ENCODE data around the gene KIF19.
"Not testable (repeated sequence)": the region's sequence is repeated elsewhere in the genome, so short reads cannot be mapped to it uniquely, and the experiment has no call there.

KIF19 gene

GRCh38 chr17:74391771-74392170 lies 65.7 kb downstream of the KIF19 start:
- no peak for DNase-seq

DNA sequence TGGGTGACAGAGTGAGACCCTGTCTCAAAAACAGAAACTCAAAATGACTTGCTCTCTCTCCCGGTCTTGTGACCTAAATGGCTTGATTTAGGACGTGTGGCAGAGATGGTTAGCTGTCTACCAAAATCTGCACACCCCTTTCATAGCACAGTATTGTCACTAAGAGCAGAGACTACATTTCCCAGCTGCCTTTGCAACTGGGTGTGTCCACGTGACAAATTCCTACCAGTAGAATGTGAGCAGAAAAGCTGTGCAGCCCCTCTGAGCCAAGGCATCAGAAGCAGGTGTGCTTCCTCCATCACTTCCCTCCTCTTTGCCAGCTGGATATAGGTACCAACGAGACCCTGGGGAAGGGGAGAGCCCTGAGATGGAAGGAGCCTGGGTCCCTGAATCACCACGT lies 66.8 kb downstream of the KIF19 start:
- DNase-seq = no peak

DNA sequence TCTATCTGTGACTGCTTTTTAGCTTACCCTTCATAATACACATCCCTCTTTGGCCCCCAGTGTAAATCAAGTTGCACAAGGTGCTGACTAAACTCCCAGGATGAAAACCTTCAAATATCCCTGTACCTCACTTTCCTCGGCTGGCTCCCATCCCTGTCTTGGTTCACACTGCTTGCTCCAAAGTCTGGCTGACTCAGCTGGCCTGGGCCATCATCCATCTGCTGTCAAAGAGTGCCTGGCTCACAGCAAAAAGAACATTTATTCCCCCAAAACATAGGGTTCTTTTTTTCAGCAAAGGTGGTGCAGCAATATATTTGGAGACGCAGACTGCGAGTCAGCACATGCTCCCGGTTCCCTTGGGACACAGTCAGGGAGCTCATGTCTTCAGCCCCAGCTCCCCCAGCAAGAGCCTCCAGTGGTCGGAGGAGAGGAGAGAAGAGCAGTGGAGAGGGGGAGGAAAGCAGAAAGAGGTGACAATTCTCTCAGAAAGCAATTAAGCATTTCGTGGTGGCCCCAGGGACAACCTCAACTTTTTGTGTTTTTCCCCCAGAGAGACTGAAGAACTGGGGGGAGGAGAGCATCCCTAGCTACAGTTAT lies 67.4 kb downstream of the KIF19 start:
- no peak for DNase-seq

DNA sequence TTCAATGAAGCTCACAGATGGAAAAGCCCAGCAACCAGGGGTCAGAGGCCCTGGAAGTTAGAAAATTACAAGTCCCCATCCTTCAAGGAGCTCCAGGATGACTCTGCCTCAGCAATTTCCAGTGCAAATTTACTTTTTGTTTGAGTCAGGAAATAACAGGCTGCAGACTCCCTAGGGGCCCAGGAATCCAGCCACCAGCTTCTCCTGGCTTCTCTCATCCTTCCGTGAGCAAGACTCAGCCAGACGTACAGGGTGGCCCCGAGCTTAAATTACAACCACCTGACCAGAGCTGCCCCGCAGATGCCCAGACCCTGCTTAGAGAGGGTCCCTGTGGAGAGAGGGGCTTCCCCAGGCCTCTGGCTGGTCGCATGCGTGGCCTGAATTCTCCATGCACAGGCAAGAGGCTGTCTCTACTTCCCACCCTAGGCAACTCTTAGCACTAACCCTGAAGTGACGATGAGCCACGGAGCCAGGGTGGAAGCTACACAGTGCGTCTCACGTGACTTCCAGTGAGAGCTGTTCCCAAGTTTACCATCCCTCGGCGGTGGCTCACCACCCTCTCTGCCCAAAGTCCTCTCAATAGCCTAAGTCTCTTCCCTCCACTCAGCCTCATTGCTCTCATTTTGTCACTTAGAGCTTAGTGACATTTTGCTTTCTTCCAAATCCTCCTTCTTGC lies 68.4 kb downstream of the KIF19 start:
- no peak for DNase-seq

GRCh38 chr17:74394977-74395376 lies 69.0 kb downstream of the KIF19 start:
- no peak for DNase-seq

GRCh38 chr17:74396567-74396966 lies 70.5 kb downstream of the KIF19 start:
- DNase-seq = no peak

GRCh38 chr17:74402048-74402447 lies 76.0 kb downstream of the KIF19 start:
- no peak for DNase-seq

DNA sequence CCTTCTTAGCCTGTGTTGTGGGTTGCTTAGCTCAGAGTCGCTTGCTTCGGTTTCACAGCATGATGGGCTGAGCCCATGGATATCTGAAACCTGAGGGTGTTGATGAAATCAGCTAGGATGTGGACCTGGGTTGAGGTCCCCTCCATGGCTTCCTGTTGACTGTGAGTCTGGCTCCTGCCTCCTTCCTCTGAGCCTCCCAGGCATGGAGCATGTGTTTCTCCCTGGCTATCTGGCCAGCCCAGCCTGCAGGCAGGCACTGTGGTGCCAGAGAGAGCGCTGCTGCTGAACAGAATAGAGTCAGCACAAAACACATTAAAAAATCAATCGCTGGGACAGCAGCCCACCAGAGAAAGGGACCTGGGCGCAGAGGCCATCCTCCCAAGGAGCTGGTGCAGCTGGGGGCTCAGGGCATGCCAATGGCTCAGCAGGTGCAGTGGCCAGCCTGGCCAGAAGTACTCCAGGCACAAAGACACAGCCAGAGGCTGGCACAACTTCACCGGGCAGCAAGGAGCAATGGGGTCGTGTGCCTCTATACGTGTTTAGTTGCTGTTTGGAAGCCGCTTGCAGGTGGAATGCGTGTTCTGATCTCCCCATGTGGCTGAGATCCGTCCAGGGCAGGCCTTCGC lies 77.6 kb downstream of the KIF19 start:
- DNase-seq = no peak

GRCh38 chr17:74404218-74404617 lies 78.2 kb downstream of the KIF19 start:
- no peak for DNase-seq

DNA sequence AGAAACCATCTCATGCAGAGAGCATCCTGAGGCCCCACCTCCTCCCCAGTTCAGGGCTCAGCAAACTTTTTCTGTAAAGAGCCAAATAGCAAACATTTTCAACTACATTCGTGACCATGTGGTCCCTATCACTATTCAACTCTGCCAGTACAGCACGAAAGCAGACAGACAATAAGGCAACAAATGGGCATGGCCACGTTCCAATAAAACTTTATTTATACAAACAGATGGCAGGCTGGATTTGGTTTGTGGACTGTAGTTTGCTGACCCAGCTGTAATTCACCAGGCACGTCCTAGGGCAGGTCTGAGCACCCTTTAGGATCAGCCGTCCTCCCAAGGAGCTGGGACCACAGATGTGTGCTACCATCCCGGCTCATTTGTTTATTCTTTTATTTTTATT lies 78.8 kb downstream of the KIF19 start:
- no peak for DNase-seq

GRCh38 chr17:74405311-74405710 lies 79.3 kb downstream of the KIF19 start:
- DNase-seq = not testable (repeated sequence)

All from NCI-H1048 (cell line).